GM10248 (cell line): ENCODE results near the gene MAP9.
A peak's percentile ranks its signal among the peaks of the same experiment; 100 is the strongest.

ENCODE experiments used
- CTCF ChIA-PET: fragments of 300-600 bp; sonication (Branson Sonifier 250); formaldehyde crosslinking; extraction: SDS; loops from one replicate; lab custom pipeline; 2021; ENCODE audit warnings: antibody characterized with exemption; lab: Yijun Ruan, JAX
- POLR2A ChIA-PET: fragments of 350-650 bp; sonication (Branson Sonifier 250); formaldehyde crosslinking; extraction: SDS; loops from one replicate; lab custom pipeline; 2020; ENCODE audit warnings: antibody characterized with exemption; lab: Yijun Ruan, JAX
- DNase-seq: peaks from one replicate; pipeline ENCODE4 v3.0.0; 2012; ENCODE audit errors: extremely low spot score
- CTCF ChIP-seq: IDR thresholded peaks from 2 replicates; pipeline ENCODE4 v1.5.1; 2012; ENCODE audit warnings: mild to moderate bottlenecking, low read depth; ENCODE audit errors: extremely low read depth, missing control alignments, control extremely low read depth

The MAP9 gene

GRCh38 chr4:155408796-155409195 lies 32.0 kb upstream of the MAP9 start:
- ChIA-PET POLR2A (no interaction called here), CTCF (no interaction called here)
- no peak for TF ChIP-seq CTCF
- no peak for DNase-seq

GRCh38 chr4:155407480-155407879 lies 30.7 kb upstream of the MAP9 start:
- TF ChIP-seq CTCF: no peak
- POLR2A ChIA-PET: no interaction called here
- DNase-seq: no peak
- CTCF ChIA-PET: no interaction called here

GRCh38 chr4:155405059-155405458 lies 28.3 kb upstream of the MAP9 start:
- no peak for TF ChIP-seq CTCF
- POLR2A ChIA-PET: no interaction called here
- CTCF ChIA-PET: no interaction called here
- no peak for DNase-seq

- peak; percentile 29 for TF ChIP-seq CTCF
- ChIA-PET CTCF (interaction anchor here (0.8 kb wide), 1 partner anchor 383 kb away, joined by 3 read pairs; no protein-coding TSS in a partner anchor), POLR2A (no interaction called here)
- DNase-seq: no peak
These were observed 27.1 kb upstream of the MAP9 start for GRCh38 chr4:155403886-155404285.

GRCh38 chr4:155402941-155403340 lies 26.2 kb upstream of the MAP9 start:
- ChIA-PET POLR2A (no interaction called here), CTCF (interaction anchor here (0.8 kb wide), 1 partner anchor 384 kb away, joined by 3 read pairs; no protein-coding TSS in a partner anchor)
- no peak for DNase-seq
- TF ChIP-seq CTCF: no peak

- no peak for DNase-seq
- CTCF ChIA-PET: no interaction called here
- POLR2A ChIA-PET: no interaction called here
- TF ChIP-seq CTCF: no peak
These were observed 24.1 kb upstream of the MAP9 start for GRCh38 chr4:155400893-155401292.
